GM19397 (cell line): ENCODE measurements around the gene EFEMP2.
"Not testable (repeated sequence)": the region's sequence is repeated elsewhere in the genome, so short reads cannot be mapped to it uniquely, and the experiment has no call there.

Source experiments
- ATAC-seq: cut with Tn5 transposase; IDR thresholded peaks from one replicate; pipeline ENCODE4 v1.9.1; 2021; ENCODE audit warnings: mild to moderate bottlenecking, moderate library complexity; ENCODE audit not compliant: unreplicated experiment

Gene EFEMP2

GRCh38 chr11:65900899-65901180 lies 28.2 kb upstream of the EFEMP2 start:
- ATAC-seq, result no peak

GRCh38 chr11:65900125-65900898 lies 27.7 kb upstream of the EFEMP2 start, which contains the start of gene FOSL1:
Gene FOSL1 (minus strand): TSS chr11:65900388. CDS start chr11:65900339, 49 bp downstream.
- peak; percentile 70 for ATAC-seq

GRCh38 chr11:65899356-65900124 lies 26.9 kb upstream of the EFEMP2 start:
- ATAC-seq, result no peak

- no peak for ATAC-seq
Measured at GRCh38 chr11:65898656-65899355, 26.2 kb upstream of the EFEMP2 start.

GRCh38 chr11:65897020-65897471 lies 24.4 kb upstream of the EFEMP2 start:
- ATAC-seq, result no peak

GRCh38 chr11:65896034-65896999 lies 23.7 kb upstream of the EFEMP2 start:
- no peak for ATAC-seq

GRCh38 chr11:65895482-65895981 lies 22.9 kb upstream of the EFEMP2 start:
- ATAC-seq, result no peak

- ATAC-seq, result no peak
Measured at GRCh38 chr11:65894034-65894591, 21.5 kb upstream of the EFEMP2 start.

- ATAC-seq, result no peak
Measured at GRCh38 chr11:65892661-65893317, 20.2 kb upstream of the EFEMP2 start.

- not testable (repeated sequence) for ATAC-seq
Measured at GRCh38 chr11:65892137-65892540, 19.5 kb upstream of the EFEMP2 start.

- no peak for ATAC-seq
Measured at GRCh38 chr11:65891219-65892136, 18.9 kb upstream of the EFEMP2 start.

GRCh38 chr11:65890324-65891218 lies 18.0 kb upstream of the EFEMP2 start, which contains the start of gene CCDC85B:
Gene CCDC85B (plus strand): TSS chr11:65890673. CDS start chr11:65890784, 111 bp downstream.
- peak; percentile 47 for ATAC-seq

- ATAC-seq, result peak; percentile 55
Measured at GRCh38 chr11:65888163-65888814, 15.7 kb upstream of the EFEMP2 start, which contains the start of gene FIBP. Gene FIBP (minus strand): TSS chr11:65888471. CDS start chr11:65888418, 53 bp downstream.

GRCh38 chr11:65887723-65888162 lies 15.1 kb upstream of the EFEMP2 start:
- ATAC-seq, result no peak

GRCh38 chr11:65886826-65887722 lies 14.5 kb upstream of the EFEMP2 start:
- ATAC-seq, result no peak
